A172 (cell line): ENCODE data around the gene SLC25A21. TPM values are rescaled to one million over a fixed set of nuclear protein-coding genes. Genes with fewer than 3 reads are reported as not detected.
A peak's percentile ranks its signal among the peaks of the same experiment; 100 is the strongest.
"Not testable (repeated sequence)": the region's sequence is repeated elsewhere in the genome, so short reads cannot be mapped to it uniquely, and the experiment has no call there.

Source experiments
- DNase-seq: peaks from one replicate; pipeline ENCODE4 v3.0.0-alpha.2; 2015; ENCODE audit warnings: low spot score
- total RNA-seq: library from RNA; depleted of rRNA; stranded (reverse); fragments of >200 nt; shearing (Covaris generic); gene quantifications from 2 replicates; pipeline ENCODE4 v1.2.3, GENCODE V29; 2014

Gene SLC25A21
- total RNA-seq, 1 experiment from 2014 or later = 0.22 TPM

DNA sequence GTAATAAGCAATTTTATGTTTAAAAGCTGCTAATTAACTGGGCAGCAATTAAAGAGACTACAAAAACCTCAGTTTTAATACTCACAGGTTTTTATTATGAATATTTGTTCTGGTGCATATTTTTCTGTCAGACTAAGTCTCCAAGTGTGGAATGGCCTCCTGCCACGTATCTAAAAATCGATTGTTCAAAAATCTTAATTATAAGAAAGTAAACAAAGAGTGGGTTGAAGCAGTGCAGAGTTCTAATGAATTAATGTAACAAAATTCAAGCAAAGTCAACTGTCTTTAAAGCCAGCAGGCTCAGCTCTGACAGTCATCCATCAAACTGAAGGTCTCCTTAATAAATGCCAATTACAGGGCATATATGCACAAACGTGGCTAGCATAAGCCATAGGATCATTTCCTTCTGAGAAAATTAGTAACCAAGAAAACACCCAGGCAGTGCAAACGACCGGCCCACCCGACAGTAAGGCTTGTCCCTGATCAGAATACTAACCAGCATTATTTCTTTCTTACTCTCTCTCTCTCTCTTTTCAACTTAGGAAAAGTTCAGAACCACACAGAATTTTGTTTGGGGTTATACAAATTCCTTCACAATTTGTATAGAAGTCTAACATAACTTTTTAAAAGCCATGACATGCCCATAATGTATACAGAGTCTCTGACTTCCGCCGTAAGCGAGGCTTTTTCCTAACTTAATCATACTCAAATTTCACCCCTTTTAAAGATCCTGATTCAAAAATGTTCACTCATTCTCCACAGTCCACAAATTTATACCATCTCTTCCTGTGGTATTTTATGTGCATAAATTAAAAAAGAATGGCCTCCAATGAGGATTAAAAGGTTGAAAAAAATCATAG lies 83.8 kb downstream of the SLC25A21 start:
- DNase-seq = no peak

GRCh38 chr14:37087520-37087919 lies 84.9 kb downstream of the SLC25A21 start:
- DNase-seq = no peak

DNA sequence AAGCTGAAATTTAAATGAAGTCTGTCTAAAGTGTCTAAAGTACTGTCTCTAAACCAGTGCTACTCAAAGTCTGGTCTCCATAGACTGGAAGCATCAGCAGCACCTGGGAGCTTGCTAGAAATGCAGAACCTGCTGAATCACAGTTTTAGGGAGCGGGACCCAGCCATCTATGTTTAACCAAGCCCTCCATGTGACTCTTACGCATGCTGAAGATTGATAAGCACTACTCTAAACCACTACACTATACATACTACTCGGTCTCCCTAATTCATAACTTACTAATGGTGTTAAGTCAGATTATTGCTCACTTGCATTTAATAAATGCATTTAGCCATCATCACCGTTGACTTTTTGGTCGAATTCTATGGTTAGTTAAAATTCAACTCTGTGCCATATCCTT lies 88.8 kb downstream of the SLC25A21 start:
- DNase-seq = no peak

DNA sequence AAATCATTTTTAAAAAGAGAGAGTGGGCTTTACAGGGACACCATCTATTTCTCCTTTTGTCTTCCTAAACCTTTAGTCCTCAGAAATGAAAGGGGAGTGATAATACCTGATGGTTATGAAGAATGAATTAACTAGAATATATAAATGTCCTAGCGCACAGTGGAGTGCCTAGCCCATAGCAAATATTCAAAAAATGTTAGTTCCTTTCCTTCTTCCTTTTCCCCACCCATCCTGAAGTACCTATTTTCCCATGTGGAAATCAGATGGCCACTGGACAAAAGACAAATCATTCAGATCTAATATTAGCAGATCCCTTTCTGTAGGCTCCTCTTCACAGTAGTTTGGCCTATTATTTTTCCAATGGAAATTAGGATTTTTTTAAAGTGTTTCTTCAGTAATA lies 90.0 kb downstream of the SLC25A21 start:
- no peak for DNase-seq

DNA sequence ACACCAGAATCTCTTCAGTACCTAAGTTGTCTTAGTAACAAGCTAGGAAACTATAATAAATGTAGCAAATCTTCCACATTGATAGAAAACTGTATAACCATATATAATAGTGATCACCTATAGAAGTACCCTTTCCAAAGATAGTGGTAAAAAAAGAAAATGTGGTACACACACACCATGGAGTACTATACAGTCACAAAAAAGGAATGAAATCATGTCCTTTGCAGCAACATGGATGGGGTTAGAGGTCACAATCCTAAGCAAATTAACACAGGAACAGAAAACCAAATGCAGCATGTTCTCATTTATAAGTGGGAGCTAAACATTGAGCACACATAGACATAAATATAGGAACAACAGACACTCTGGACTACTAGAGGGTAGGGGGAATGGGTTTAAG lies 90.5 kb downstream of the SLC25A21 start:
- DNase-seq = no peak

DNA sequence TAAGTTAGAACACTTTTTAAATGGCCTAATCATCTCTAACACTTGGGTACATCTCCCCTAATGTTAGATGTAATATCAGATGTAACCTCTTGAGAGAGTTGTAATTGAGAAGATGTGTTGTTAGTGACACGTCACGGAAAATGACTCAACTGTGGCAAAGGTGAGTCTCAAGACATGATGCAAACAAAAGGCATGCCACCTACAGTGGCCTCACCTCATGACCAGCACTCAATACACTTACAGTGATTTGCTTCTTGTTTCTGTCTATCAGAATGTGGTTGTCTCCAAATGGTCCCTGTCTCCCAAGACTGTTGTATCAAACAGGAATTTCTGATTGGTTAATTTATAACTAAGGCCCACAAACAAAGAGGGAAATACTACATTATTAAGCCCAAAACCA lies 91.2 kb downstream of the SLC25A21 start:
- peak; percentile 17 for DNase-seq

GRCh38 chr14:37078131-37078530 lies 94.3 kb downstream of the SLC25A21 start:
- DNase-seq = no peak

DNA sequence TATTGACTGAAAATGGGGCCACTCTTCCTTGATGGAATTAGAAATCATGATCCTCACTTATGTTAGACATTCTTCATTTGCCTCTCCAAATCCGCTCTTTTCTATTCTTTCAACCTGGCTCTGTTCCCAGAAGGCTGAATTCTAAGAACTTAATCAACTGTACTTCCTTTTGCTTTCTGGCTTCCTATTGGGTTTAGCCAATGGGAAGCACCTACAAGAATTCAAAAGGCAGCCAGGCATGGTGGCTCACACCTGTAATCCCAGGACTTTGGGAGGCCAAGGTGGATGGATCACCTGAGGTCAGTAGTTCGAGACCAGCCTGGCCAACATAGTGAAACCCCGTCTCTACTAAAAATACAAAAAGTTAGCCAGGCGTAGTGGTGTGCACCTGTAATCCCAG lies 98.1 kb downstream of the SLC25A21 start:
- not testable (repeated sequence) for DNase-seq

GRCh38 chr14:37063467-37064240 lies 108.8 kb downstream of the SLC25A21 start:
- DNase-seq = no peak

GRCh38 chr14:37062191-37062803 lies 110.1 kb downstream of the SLC25A21 start:
- DNase-seq = no peak

- no peak for DNase-seq
These were observed 110.7 kb downstream of the SLC25A21 start for GRCh38 chr14:37061697-37062096.

- no peak for DNase-seq
These were observed 111.7 kb downstream of the SLC25A21 start for GRCh38 chr14:37060496-37061260.

DNA sequence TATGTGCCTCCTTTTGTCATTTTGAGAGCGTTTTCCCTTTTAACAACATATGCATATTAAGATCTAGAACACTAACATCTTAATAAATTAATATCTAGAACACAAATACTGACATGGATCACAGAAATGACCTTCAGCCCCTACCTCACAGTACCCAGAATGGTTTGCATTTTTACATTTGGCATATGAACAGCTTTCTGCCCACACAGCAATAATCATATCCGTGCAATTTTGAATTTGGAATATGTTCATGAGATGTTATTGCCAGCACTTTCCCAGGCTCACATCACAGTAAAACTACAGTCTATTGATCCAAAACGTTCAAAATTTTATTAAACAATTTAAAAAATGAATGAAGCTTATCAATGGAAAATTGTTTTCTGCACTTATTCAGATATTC lies 114.6 kb downstream of the SLC25A21 start:
- DNase-seq = no peak

DNA sequence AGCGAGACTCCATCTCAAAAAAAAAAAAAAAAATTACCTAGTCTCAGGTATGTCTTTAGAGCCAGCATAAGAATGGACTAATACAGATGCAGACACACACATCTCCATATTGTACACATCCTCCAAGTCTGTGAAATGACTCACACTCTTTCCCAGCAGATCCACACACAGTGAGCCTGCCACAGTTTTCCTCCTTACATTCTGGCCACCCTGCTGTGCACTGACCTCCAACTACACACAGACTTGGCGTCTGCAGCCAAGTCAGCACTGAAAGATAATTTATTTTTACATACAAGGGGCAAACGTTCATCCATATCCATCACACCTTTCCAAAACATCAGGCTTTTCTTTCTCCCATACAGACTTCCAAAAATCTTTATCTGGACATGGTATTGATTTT lies 115.9 kb downstream of the SLC25A21 start:
- DNase-seq = peak; percentile 64

GRCh38 chr14:37054869-37055268 lies 117.5 kb downstream of the SLC25A21 start:
- DNase-seq = no peak

GRCh38 chr14:37054144-37054543 lies 118.3 kb downstream of the SLC25A21 start:
- no peak for DNase-seq

- DNase-seq = no peak
These were observed 120.7 kb downstream of the SLC25A21 start for GRCh38 chr14:37051680-37052079.

DNA sequence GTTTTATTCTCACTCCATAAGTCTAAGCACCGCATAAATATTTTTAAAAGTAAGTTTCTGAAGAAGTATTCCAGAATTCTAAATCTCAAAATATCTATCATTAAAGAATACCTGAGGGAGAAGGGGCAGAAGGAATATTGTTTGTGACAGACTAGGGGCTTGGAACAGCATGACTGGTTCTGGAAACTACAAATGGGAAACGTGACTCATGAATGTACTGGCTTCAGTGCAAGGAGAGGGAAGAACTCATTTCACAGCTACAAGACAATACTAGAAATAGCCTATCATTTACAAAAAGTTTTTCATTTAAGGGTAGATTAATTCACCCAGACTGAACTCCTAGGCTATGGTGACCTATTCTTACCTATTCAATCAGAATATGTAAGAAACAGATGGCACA lies 121.3 kb downstream of the SLC25A21 start:
- DNase-seq = no peak

- peak; percentile 56 for DNase-seq
These were observed 123.7 kb downstream of the SLC25A21 start for GRCh38 chr14:37048666-37049071.

DNA sequence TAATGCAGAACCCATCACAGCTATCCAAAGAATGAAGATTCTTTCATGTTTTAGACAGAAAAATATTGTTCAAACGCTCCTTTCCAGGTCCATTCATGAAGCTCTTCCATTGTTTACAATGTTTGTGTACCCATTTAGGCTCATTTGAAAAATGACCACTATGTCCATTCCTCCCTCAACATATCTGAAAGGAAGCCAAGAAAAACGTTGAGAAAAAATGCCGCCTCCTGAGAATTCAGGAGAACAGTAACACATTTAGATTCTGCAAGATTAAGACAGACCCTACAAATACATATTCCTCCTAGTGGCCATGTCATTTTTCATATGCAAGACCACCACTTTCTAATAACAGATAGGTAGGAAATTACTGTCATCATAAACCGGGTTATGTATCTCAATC lies 124.4 kb downstream of the SLC25A21 start:
- no peak for DNase-seq

DNA sequence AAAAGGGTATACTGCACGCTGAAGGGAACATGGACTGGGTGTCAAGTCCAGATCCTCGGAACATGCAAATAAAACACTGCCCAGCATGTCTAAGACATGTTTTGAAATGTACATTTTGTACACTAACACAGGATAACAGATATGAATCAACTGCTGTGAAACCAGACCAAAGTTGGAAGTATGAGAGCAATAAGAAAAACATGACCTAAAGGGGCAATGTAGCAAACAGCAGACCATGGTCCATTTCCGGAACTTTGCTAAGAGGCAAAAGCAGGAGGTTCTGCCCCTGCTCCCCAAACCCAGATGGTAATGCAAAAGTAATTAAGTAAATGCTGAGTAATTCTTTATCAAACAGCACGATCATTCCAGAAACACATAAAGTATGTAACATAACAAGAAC lies 125.2 kb downstream of the SLC25A21 start:
- DNase-seq = no peak

DNA sequence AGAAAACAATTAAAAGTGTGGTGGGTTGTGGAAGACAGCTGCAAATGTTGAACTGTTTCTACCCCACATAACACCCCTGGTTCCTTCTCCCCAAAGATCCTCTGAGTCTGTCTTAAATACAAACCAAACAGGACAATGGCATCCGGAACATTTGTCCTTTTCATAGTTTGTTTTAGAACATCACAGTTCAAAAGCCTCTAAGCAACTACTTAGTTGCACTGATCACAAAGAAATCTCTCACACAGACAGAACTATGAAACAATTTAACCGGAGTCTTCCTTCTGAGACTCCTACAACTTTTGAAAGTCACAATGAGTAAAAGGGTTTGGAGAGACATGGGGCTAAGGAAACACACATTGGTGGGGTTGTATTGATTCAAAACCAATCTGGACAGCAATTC lies 125.6 kb downstream of the SLC25A21 start:
- no peak for DNase-seq
